Activated B cell treated with CpG ODN at 0.5 μM for 24 hours (primary cell): ENCODE data around the gene TP73. TPM values are rescaled to one million over a fixed set of nuclear protein-coding genes. Genes with fewer than 3 reads are reported as not detected.

Source experiments
- ATAC-seq: fragments of 200-7000 bp; cut with Tn5 transposase; one replicate; pipeline ENCODE4 v1.10.0; 2021; ENCODE audit warnings: low read depth, mild to moderate bottlenecking, moderate library complexity
- CTCF ChIA-PET: fragments of 350-600 bp; sonication (Branson Sonifier 250); formaldehyde crosslinking; loops from one replicate; lab custom pipeline; 2021; ENCODE audit warnings: antibody characterized with exemption; lab: Charles Lee
- POLR2A ChIA-PET: fragments of 350-600 bp; sonication (Branson Sonifier 250); formaldehyde crosslinking; loops from one replicate; lab custom pipeline; 2021; ENCODE audit warnings: antibody characterized with exemption; lab: Charles Lee
- DNase-seq: peaks from one replicate; pipeline ENCODE4 v3.0.0; 2022
- H3K27ac Mint-ChIP-seq: one replicate; pipeline ENCODE4 v1.8.0; 2020; ENCODE audit warnings: mixed read lengths
- H3K27me3 Mint-ChIP-seq: one replicate; pipeline ENCODE4 v1.8.0; 2021; ENCODE audit warnings: mixed read lengths
- H3K36me3 Mint-ChIP-seq: one replicate; pipeline ENCODE4 v1.8.0; 2021; ENCODE audit warnings: low read depth, mixed read lengths
- H3K4me1 Mint-ChIP-seq: one replicate; pipeline ENCODE4 v1.8.0; 2021; ENCODE audit warnings: mixed read lengths
- H3K4me3 Mint-ChIP-seq: one replicate; pipeline ENCODE4 v1.8.0; 2020; ENCODE audit warnings: mild to moderate bottlenecking, mixed read lengths
- H3K9me3 Mint-ChIP-seq: one replicate; pipeline ENCODE4 v1.8.0; 2020; ENCODE audit warnings: mixed read lengths
- intact Hi-C: fragments of 100-400 bp; cut with micrococcal nuclease; formaldehyde crosslinking; loops from one replicate; pipeline ENCODE4 v1.15.1; 2024
- total RNA-seq: library from RNA; stranded (reverse); gene quantifications from 2 replicates; pipeline ENCODE4 v1.2.3, GENCODE V29; 2022
- TF ChIP-seq, protein P1 (sequence below): fragments of 200-600 bp; IDR thresholded peaks from one replicate; pipeline ENCODE4 v1.8.0; 2022; ENCODE audit warnings: antibody characterized with exemption, mild to moderate bottlenecking

The TP73 gene
- total RNA-seq, 1 donor from 2014 or later, result 2.6 TPM

DNA sequence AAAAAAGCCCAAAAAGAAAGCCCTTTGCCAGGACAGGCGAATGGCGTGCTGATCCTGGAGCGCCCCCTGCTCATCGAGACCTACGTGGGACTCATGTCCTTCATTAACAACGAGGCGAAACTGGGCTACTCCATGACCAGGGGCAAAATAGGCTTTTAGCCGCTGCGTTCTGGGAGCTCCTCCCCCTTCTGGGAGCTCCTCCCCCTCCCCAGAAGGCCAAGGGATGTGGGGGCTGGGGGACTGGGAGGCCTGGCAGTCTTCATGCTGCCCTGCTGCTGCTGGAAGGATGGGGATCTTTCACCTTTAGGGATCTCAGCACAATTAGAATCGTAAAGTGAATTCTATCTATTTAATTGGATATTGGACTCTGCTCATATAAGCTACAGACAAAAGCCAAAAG, 23.9 kb upstream of the TP73 start:
- no peaks in the 10 kb centered on the region for H3K9me3 Mint-ChIP-seq
- intact Hi-C loops, result loop anchor here (10.0 kb wide), 1 partner anchor 984 kb away; no protein-coding TSS in a partner anchor
- DNase-seq, result no peak
- TF ChIP-seq, protein P1, sequence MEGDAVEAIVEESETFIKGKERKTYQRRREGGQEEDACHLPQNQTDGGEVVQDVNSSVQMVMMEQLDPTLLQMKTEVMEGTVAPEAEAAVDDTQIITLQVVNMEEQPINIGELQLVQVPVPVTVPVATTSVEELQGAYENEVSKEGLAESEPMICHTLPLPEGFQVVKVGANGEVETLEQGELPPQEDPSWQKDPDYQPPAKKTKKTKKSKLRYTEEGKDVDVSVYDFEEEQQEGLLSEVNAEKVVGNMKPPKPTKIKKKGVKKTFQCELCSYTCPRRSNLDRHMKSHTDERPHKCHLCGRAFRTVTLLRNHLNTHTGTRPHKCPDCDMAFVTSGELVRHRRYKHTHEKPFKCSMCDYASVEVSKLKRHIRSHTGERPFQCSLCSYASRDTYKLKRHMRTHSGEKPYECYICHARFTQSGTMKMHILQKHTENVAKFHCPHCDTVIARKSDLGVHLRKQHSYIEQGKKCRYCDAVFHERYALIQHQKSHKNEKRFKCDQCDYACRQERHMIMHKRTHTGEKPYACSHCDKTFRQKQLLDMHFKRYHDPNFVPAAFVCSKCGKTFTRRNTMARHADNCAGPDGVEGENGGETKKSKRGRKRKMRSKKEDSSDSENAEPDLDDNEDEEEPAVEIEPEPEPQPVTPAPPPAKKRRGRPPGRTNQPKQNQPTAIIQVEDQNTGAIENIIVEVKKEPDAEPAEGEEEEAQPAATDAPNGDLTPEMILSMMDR, result no peak
- H3K4me1 Mint-ChIP-seq, result peaks cover 30% of the 10 kb centered on the region
- no peak overlapping the region for H3K27ac Mint-ChIP-seq
- ATAC-seq, result no peak
- POLR2A ChIA-PET, result no interaction called here
- H3K4me3 Mint-ChIP-seq, result no peak overlapping the region
- CTCF ChIA-PET, result interaction anchor here (0.7 to 3.2 kb wide), 5 partner anchors 9 to 175 kb away, joined by 3 to 18 read pairs (median 3); no protein-coding TSS in a partner anchor
- no peaks in the 10 kb centered on the region for H3K27me3 Mint-ChIP-seq
- peaks cover 52% of the 10 kb centered on the region for H3K36me3 Mint-ChIP-seq

DNA sequence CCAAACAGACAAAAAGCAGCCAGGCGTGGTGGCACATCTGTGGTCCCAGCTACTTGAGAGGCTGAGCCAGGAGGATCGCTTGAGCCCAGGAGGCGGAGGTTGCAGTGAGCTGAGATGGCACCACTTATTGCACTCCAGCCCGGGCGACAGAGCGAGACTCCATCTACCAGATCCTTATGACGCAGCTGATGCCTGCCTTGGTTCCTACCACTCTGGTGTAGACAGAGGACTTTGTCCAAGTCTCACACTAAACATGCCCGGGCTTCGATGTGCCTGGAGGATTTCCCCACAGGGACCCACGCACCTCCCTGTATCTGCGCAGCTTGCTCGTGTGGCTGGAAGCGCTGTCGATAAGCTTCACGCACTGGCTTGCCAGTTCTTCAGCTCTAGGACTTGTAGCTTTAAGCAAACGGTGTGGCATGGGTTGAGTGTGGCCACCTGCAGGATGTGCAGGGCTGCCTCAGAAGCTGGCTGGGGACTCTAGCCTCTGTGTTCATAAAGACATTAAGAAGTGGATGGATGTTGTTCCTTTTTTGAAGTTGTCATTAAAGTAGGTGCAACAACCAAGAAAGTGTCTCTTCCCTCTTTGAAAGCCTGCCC, 22.7 kb upstream of the TP73 start:
- TF ChIP-seq, protein P1, result no peak
- POLR2A ChIA-PET, result no interaction called here
- intact Hi-C loops, result loop anchor here (10.0 kb wide), 1 partner anchor 985 kb away; no protein-coding TSS in a partner anchor
- CTCF ChIA-PET, result interaction anchor here (0.9 to 3.2 kb wide), 2 partner anchors 10 to 95 kb away, joined by 3 to 18 read pairs; no protein-coding TSS in a partner anchor
- Mint-ChIP-seq H3K4me3 (no peak overlapping the region), H3K27me3 (no peaks in the 10 kb centered on the region), H3K27ac (no peak overlapping the region), H3K9me3 (no peaks in the 10 kb centered on the region), H3K4me1 (peaks cover 18% of the 10 kb centered on the region), H3K36me3 (peaks cover 57% of the 10 kb centered on the region)
- DNase-seq (no peak), ATAC-seq (no peak)

DNA sequence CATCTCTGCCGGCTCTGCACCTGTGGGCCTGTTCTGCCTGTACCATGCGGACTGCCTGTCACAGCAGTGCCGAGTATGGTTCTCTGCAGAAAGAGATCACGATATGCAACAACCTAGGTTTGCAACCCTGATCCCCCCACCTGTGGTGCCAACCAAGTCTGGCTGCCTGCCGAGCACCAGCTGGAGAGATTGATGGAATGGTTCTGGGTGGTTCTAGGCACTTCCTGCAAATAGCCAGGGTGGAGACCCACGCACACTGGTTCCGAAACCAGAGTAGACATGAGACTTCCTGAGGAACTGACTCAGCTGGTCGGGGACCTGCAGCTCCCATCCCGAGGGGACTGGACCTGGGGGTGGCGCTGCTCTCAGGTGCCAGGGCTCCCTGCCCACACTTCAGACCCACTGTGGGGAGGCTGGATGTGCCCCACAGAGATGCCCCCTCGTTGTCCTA, 22.1 kb upstream of the TP73 start:
- ChIA-PET POLR2A (no interaction called here), CTCF (interaction anchor here (3.2 kb wide), 1 partner anchor 11 kb away, joined by 18 read pairs; no protein-coding TSS in a partner anchor)
- no peak overlapping the region for H3K4me3 Mint-ChIP-seq
- DNase-seq, result no peak
- TF ChIP-seq, protein P1, result no peak
- no peaks in the 10 kb centered on the region for H3K9me3 Mint-ChIP-seq
- H3K36me3 Mint-ChIP-seq, result peaks cover 62% of the 10 kb centered on the region
- intact Hi-C loops, result no loop called here
- no peak for ATAC-seq
- H3K27ac Mint-ChIP-seq, result peak overlapping the region; percentile 53
- peaks cover 17% of the 10 kb centered on the region for H3K4me1 Mint-ChIP-seq
- no peaks in the 10 kb centered on the region for H3K27me3 Mint-ChIP-seq

DNA sequence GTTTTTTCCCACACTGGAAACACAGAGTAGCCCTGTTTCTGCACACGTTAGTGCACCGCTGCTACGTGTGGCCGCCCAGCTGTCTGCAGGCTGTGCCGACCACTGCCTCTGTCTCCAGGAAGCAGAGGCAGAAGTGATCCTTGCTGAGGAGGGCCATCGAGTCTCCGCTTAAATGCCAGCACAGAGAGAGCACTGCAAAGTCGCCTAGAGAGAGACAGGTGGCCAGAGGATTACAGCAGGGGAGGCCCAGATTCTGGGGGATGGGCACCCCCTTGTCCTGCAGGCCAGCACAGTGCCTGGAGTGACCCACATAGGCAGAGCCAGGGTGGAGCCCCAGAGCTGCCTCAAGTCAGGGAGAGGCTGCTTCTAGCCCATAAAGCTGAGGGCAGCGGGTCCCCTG, 21.4 kb upstream of the TP73 start:
- DNase-seq (no peak), ATAC-seq (no peak)
- Mint-ChIP-seq H3K27me3 (no peaks in the 10 kb centered on the region), H3K4me1 (peaks cover 12% of the 10 kb centered on the region), H3K36me3 (peaks cover 69% of the 10 kb centered on the region), H3K27ac (no peak overlapping the region), H3K9me3 (no peaks in the 10 kb centered on the region), H3K4me3 (no peak overlapping the region)
- intact Hi-C loops, result no loop called here
- ChIA-PET CTCF (no interaction called here), POLR2A (no interaction called here)
- TF ChIP-seq, protein P1, result no peak

DNA sequence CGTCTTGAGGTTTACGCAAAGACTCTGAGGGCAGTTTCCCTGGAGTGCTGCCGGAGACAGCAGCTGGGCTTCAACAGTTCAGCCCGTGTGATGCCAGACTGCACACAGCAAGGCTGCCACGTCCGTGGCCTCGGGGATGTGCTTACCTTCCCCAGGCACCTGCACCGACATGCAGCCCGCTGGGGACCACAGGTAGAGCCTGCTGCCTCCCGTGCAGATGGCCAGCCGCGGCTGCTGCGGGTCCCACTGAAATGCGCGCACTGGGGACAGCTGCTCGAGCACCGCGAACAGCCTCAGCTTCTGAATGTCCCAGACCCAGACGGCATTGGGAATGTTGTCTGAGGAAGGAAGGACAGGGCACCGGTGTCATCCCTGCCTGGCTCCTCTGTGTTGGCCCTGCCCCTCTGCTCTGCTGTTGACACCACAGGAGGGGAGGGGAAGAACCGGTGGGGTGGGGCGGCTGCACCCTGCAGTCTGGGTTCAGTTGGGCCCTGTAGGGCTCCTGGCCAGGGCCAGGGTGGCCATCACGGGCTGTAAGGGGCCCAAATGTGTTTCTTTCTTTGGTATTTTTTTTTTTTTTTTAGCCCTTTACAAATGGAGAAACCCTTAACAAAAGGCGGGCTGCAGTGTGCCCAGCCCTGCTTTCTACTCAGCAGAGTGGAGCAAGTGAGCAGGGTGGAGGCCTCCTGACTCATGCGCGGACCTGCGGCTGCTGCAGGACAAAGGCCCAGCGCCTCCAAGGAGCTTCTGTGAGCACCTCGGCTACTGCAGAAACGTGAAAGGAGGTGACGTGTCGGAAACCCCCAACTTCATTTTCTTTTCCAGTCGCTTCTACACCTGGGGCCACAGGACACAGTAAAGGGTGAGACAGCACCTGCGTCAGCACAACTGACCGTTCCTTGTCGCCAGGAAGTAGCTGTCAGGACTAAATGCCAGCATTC, 20.7 kb upstream of the TP73 start:
- ChIA-PET CTCF (no interaction called here), POLR2A (no interaction called here)
- H3K27ac Mint-ChIP-seq, result no peak overlapping the region
- H3K9me3 Mint-ChIP-seq, result no peaks in the 10 kb centered on the region
- DNase-seq (no peak), ATAC-seq (no peak)
- peaks cover 73% of the 10 kb centered on the region for H3K36me3 Mint-ChIP-seq
- H3K4me3 Mint-ChIP-seq, result no peak overlapping the region
- peaks cover 9% of the 10 kb centered on the region for H3K4me1 Mint-ChIP-seq
- TF ChIP-seq, protein P1, result no peak
- H3K27me3 Mint-ChIP-seq, result no peaks in the 10 kb centered on the region
- intact Hi-C loops, result no loop called here
